SIG-M5 treated with dmso at 0.1 percent for 504 hours (cell line): ENCODE results near the gene WRNIP1.

ENCODE experiments used
- DNase-seq: peaks from one replicate; lab custom pipeline; 2025; ENCODE audit not compliant: unreplicated experiment; lab: John Stamatoyannopoulos, UW

WRNIP1 gene

GRCh38 chr6:2803731-2804429, 38.7 kb downstream of the WRNIP1 start:
- no peak for DNase-seq

- no peak for DNase-seq
Measured at GRCh38 chr6:2804516-2804915, 39.3 kb downstream of the WRNIP1 start.

- no peak for DNase-seq
Measured at GRCh38 chr6:2805031-2805430, 39.8 kb downstream of the WRNIP1 start.

GRCh38 chr6:2806644-2807043, 41.5 kb downstream of the WRNIP1 start:
- no peak for DNase-seq

- no peak for DNase-seq
Measured at GRCh38 chr6:2807342-2808090, 42.3 kb downstream of the WRNIP1 start.

GRCh38 chr6:2809015-2809414, 43.8 kb downstream of the WRNIP1 start:
- DNase-seq: no peak

- DNase-seq: peak; percentile 51
Measured at GRCh38 chr6:2810092-2810671, 45.0 kb downstream of the WRNIP1 start.

- no peak for DNase-seq
Measured at GRCh38 chr6:2812695-2813094, 47.5 kb downstream of the WRNIP1 start.

- DNase-seq: no peak
Measured at GRCh38 chr6:2816158-2816557, 51.0 kb downstream of the WRNIP1 start.

- DNase-seq: no peak
Measured at GRCh38 chr6:2817903-2818443, 52.8 kb downstream of the WRNIP1 start.

- no peak for DNase-seq
Measured at GRCh38 chr6:2818593-2818992, 53.4 kb downstream of the WRNIP1 start.

GRCh38 chr6:2819115-2819514, 53.9 kb downstream of the WRNIP1 start:
- DNase-seq: no peak

- DNase-seq: no peak
Measured at GRCh38 chr6:2819978-2820377, 54.8 kb downstream of the WRNIP1 start.

GRCh38 chr6:2820415-2820814, 55.2 kb downstream of the WRNIP1 start:
- DNase-seq: no peak

GRCh38 chr6:2821554-2821953, 56.4 kb downstream of the WRNIP1 start:
- no peak for DNase-seq

GRCh38 chr6:2823104-2823850, 58.1 kb downstream of the WRNIP1 start:
- no peak for DNase-seq

GRCh38 chr6:2826131-2826530, 60.9 kb downstream of the WRNIP1 start:
- no peak for DNase-seq

GRCh38 chr6:2827142-2827541, 61.9 kb downstream of the WRNIP1 start:
- DNase-seq: no peak

- no peak for DNase-seq
Measured at GRCh38 chr6:2828629-2829028, 63.4 kb downstream of the WRNIP1 start.

- DNase-seq: no peak
Measured at GRCh38 chr6:2829253-2829652, 64.1 kb downstream of the WRNIP1 start.

GRCh38 chr6:2830183-2830582, 65.0 kb downstream of the WRNIP1 start:
- no peak for DNase-seq
